ENCODE data around the gene LMLN. TPM values are rescaled to one million over a fixed set of nuclear protein-coding genes. Genes with fewer than 3 reads are reported as not detected.
"Not testable (repeated sequence)": the region's sequence is repeated elsewhere in the genome, so short reads cannot be mapped to it uniquely, and the experiment has no call there.

The LMLN gene
- total RNA-seq, 1 experiment from 2014 or later = 17.4 TPM

- POLR2A ChIA-PET (ENCODE audit: low non-redundant PET) = no interaction called here
- no peaks in the 10 kb centered on the region for H3K27me3 ChIP-seq (replicated peaks; ENCODE audit: insufficient read depth, low read depth, low read length, poor library complexity)
- H3K4me1 ChIP-seq (ENCODE audit: insufficient read depth, low read length, poor library complexity, severe bottlenecking) = no peaks in the 10 kb centered on the region
- BruUV-seq (replicated peaks) = no TSS peak
- CTCF ChIA-PET = no interaction called here
- H3K27ac ChIP-seq (ENCODE audit: low read depth, low read length, poor library complexity, severe bottlenecking) = no peak overlapping the region
- H3K36me3 ChIP-seq (ENCODE audit: insufficient read depth, low read length, poor library complexity, severe bottlenecking) = no peaks in the 10 kb centered on the region
- TF ChIP-seq EZH2 (IDR thresholded peaks at IDR 0.05; ENCODE audit: borderline replicate concordance, low read depth, low read length, poor library complexity, severe bottlenecking) = no peak
- TF ChIP-seq CTCF (conservative IDR thresholded peaks at IDR 0.05; ENCODE audit: low read depth, low read length) = no peak
- no peak overlapping the region for H3K4me3 ChIP-seq (ENCODE audit: low read depth, low read length, poor library complexity, severe bottlenecking)
- no peak for DNase-seq (ENCODE audit: low spot score)
- intact Hi-C loops (cut with micrococcal nuclease; ENCODE audit: unreplicated experiment) = no loop called here
- H3K9me3 ChIP-seq (ENCODE audit: low read depth, low read length, poor library complexity, severe bottlenecking) = no peaks in the 10 kb centered on the region
Measured at GRCh38 chr3:198051836-198052235, 91.8 kb downstream of the LMLN start.

- H3K27ac ChIP-seq (ENCODE audit: low read depth, low read length, poor library complexity, severe bottlenecking); BruUV-seq (replicated peaks); H3K36me3 ChIP-seq (ENCODE audit: insufficient read depth, low read length, poor library complexity, severe bottlenecking); H3K4me1 ChIP-seq (ENCODE audit: insufficient read depth, low read length, poor library complexity, severe bottlenecking); intact Hi-C loops (cut with micrococcal nuclease; ENCODE audit: unreplicated experiment); H3K27me3 ChIP-seq (replicated peaks; ENCODE audit: insufficient read depth, low read depth, low read length, poor library complexity); H3K4me3 ChIP-seq (ENCODE audit: low read depth, low read length, poor library complexity, severe bottlenecking); CTCF ChIA-PET; DNase-seq (ENCODE audit: low spot score); POLR2A ChIA-PET (ENCODE audit: low non-redundant PET); H3K9me3 ChIP-seq (ENCODE audit: low read depth, low read length, poor library complexity, severe bottlenecking): not testable (repeated sequence)
Measured at GRCh38 chr3:198053462-198053861, 93.4 kb downstream of the LMLN start.

- CTCF ChIA-PET = no interaction called here
- intact Hi-C loops (cut with micrococcal nuclease; ENCODE audit: unreplicated experiment) = no loop called here
- Histone ChIP-seq H3K9me3 (ENCODE audit: low read depth, low read length, poor library complexity, severe bottlenecking) (no peaks in the 10 kb centered on the region), H3K27ac (ENCODE audit: low read depth, low read length, poor library complexity, severe bottlenecking) (no peak overlapping the region), H3K4me3 (ENCODE audit: low read depth, low read length, poor library complexity, severe bottlenecking) (no peak overlapping the region), H3K4me1 (ENCODE audit: insufficient read depth, low read length, poor library complexity, severe bottlenecking) (no peaks in the 10 kb centered on the region), H3K27me3 (replicated peaks; ENCODE audit: insufficient read depth, low read depth, low read length, poor library complexity) (no peaks in the 10 kb centered on the region), H3K36me3 (ENCODE audit: insufficient read depth, low read length, poor library complexity, severe bottlenecking) (no peaks in the 10 kb centered on the region)
- DNase-seq (ENCODE audit: low spot score) = no peak
- TF ChIP-seq CTCF (conservative IDR thresholded peaks at IDR 0.05; ENCODE audit: low read depth, low read length) = no peak
- no peak for TF ChIP-seq EZH2 (IDR thresholded peaks at IDR 0.05; ENCODE audit: borderline replicate concordance, low read depth, low read length, poor library complexity, severe bottlenecking)
- BruUV-seq (replicated peaks) = no TSS peak
- POLR2A ChIA-PET (ENCODE audit: low non-redundant PET) = no interaction called here
Measured at GRCh38 chr3:198061119-198062067, 101.4 kb downstream of the LMLN start.

DNA sequence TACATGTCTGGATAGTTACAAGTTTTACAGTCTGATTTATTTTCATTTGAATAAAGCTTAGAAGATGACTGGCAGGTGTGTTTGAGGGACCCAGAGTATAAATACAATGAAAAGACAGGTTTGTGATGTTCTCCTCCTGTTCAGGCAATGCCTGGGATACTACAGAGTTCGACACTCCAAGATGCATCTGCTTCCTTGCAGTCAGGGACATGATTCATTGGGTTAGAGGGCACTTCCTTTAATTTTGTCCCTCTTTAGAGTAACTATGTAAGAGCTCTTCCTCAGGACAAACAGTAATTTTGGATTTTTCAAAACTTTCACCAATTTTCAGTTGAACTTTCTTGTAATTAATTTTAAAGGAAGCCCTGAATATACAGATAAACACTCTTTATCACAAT lies 102.0 kb downstream of the LMLN start:
- Histone ChIP-seq H3K4me1 (ENCODE audit: insufficient read depth, low read length, poor library complexity, severe bottlenecking) (no peaks in the 10 kb centered on the region), H3K27ac (ENCODE audit: low read depth, low read length, poor library complexity, severe bottlenecking) (no peak overlapping the region), H3K9me3 (ENCODE audit: low read depth, low read length, poor library complexity, severe bottlenecking) (no peaks in the 10 kb centered on the region), H3K4me3 (ENCODE audit: low read depth, low read length, poor library complexity, severe bottlenecking) (no peak overlapping the region), H3K27me3 (replicated peaks; ENCODE audit: insufficient read depth, low read depth, low read length, poor library complexity) (no peaks in the 10 kb centered on the region), H3K36me3 (ENCODE audit: insufficient read depth, low read length, poor library complexity, severe bottlenecking) (no peaks in the 10 kb centered on the region)
- intact Hi-C loops (cut with micrococcal nuclease; ENCODE audit: unreplicated experiment) = no loop called here
- TF ChIP-seq CTCF (conservative IDR thresholded peaks at IDR 0.05; ENCODE audit: low read depth, low read length) (no peak), EZH2 (IDR thresholded peaks at IDR 0.05; ENCODE audit: borderline replicate concordance, low read depth, low read length, poor library complexity, severe bottlenecking) (no peak)
- ChIA-PET CTCF (no interaction called here), POLR2A (ENCODE audit: low non-redundant PET) (no interaction called here)
- no peak for DNase-seq (ENCODE audit: low spot score)
- no TSS peak for BruUV-seq (replicated peaks)

Measured in A673 (cell line).